Measurements from ENCODE around the gene PLSCR1.

- TF ChIP-seq EZH2 (IDR thresholded peaks at IDR 0.05; ENCODE audit: borderline replicate concordance, low read length), result no peak
- TF ChIP-seq, protein P1, sequence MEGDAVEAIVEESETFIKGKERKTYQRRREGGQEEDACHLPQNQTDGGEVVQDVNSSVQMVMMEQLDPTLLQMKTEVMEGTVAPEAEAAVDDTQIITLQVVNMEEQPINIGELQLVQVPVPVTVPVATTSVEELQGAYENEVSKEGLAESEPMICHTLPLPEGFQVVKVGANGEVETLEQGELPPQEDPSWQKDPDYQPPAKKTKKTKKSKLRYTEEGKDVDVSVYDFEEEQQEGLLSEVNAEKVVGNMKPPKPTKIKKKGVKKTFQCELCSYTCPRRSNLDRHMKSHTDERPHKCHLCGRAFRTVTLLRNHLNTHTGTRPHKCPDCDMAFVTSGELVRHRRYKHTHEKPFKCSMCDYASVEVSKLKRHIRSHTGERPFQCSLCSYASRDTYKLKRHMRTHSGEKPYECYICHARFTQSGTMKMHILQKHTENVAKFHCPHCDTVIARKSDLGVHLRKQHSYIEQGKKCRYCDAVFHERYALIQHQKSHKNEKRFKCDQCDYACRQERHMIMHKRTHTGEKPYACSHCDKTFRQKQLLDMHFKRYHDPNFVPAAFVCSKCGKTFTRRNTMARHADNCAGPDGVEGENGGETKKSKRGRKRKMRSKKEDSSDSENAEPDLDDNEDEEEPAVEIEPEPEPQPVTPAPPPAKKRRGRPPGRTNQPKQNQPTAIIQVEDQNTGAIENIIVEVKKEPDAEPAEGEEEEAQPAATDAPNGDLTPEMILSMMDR (conservative IDR thresholded peaks at IDR 0.05 in 1 of 2, IDR thresholded peaks at IDR 0.05 in 1 of 2; ENCODE audit: extremely low read depth in 1 of 2, insufficient read depth in 1 of 2, low read depth in 1 of 2, low read length in 2 of 2), result no peak
Measured at GRCh38 chr3:146502887-146503460, 41.4 kb downstream of the PLSCR1 start.
